Muscle of leg (tissue), 11 donors: ENCODE measurements around the gene LPP. TPM values are rescaled to one million over a fixed set of nuclear protein-coding genes. Genes with fewer than 3 reads are reported as not detected.

Experiments used
- DNase-seq: peaks from one replicate; pipeline ENCODE4 v3.0.0; 2013
- H3K27ac ChIP-seq: one replicate; pipeline ENCODE4 v1.5.1; 2013; ENCODE audit warnings: mild to moderate bottlenecking, low read length, control low read depth
- H3K27me3 ChIP-seq: one replicate; pipeline ENCODE4 v1.6.1; 2013; ENCODE audit warnings: low read length; ENCODE audit not compliant: control insufficient read depth, insufficient read depth
- H3K36me3 ChIP-seq: one replicate; pipeline ENCODE4 v1.6.1; 2013; ENCODE audit warnings: low read length; ENCODE audit not compliant: control insufficient read depth, insufficient read depth
- H3K4me1 ChIP-seq: one replicate; pipeline ENCODE4 v1.6.1; 2013; ENCODE audit warnings: low read length; ENCODE audit not compliant: control insufficient read depth, insufficient read depth
- H3K4me3 ChIP-seq: one replicate; pipeline ENCODE4 v1.5.1; 2013; ENCODE audit warnings: low read length, control low read depth
- H3K9me3 ChIP-seq: replicated peaks from 2 replicates; pipeline ENCODE4 v1.6.1; 2013; ENCODE audit warnings: low read depth, low read length; ENCODE audit not compliant: control insufficient read depth
- WGBS: methylation state at CpG from one replicate; pipeline ENCODE4 v1.1.5; 2013; ENCODE audit warnings: missing lambda C conversion rate; ENCODE audit not compliant: insufficient coverage; 5-methylcytosine and 5-hydroxymethylcytosine counted together
- polyA plus RNA-seq, 8 donors: library from polyadenylated mRNA; unstranded; fragments of 120-200 nt; gene quantifications; one replicate each; pipeline versions ENCODE4 v1.2.1 to v1.2.3, GENCODE V29; 2013; ENCODE audit warnings: inconsistent platforms in 1 of 8, low replicate concordance in 1 of 8; ENCODE audit not compliant: insufficient read length in 8 of 8, insufficient read depth in 1 of 8
- total RNA-seq: library from RNA; stranded (reverse); fragments of 120-200 nt; gene quantifications from one replicate; pipeline ENCODE4 v1.2.4, GENCODE V29; 2013

LPP gene
- total and polyA plus RNA-seq, 9 donors = 8.9 to 24.3 (median 13.5) TPM

GRCh38 chr3:188178293-188178936 lies 24.5 kb downstream of the LPP start:
- H3K4me1 ChIP-seq = peaks cover 24% of the 10 kb centered on the region
- 82% methylated on average over 4 of the region's 7 CpGs for WGBS
- H3K27ac ChIP-seq = peak overlapping the region; percentile 45
- H3K9me3 ChIP-seq = no peaks in the 10 kb centered on the region
- peaks cover 16% of the 10 kb centered on the region for H3K36me3 ChIP-seq
- H3K4me3 ChIP-seq = no peak overlapping the region
- DNase-seq = no peak
- H3K27me3 ChIP-seq = no peaks in the 10 kb centered on the region

GRCh38 chr3:188179006-188179966 lies 25.3 kb downstream of the LPP start:
- Histone ChIP-seq H3K36me3 (peaks cover 16% of the 10 kb centered on the region), H3K27ac (peak overlapping the region; percentile 45), H3K4me1 (peaks cover 24% of the 10 kb centered on the region), H3K9me3 (no peaks in the 10 kb centered on the region), H3K4me3 (no peak overlapping the region), H3K27me3 (no peaks in the 10 kb centered on the region)
- peak; percentile 88 for DNase-seq
- WGBS = 15% methylated on average over 15 of the region's 16 CpGs

DNA sequence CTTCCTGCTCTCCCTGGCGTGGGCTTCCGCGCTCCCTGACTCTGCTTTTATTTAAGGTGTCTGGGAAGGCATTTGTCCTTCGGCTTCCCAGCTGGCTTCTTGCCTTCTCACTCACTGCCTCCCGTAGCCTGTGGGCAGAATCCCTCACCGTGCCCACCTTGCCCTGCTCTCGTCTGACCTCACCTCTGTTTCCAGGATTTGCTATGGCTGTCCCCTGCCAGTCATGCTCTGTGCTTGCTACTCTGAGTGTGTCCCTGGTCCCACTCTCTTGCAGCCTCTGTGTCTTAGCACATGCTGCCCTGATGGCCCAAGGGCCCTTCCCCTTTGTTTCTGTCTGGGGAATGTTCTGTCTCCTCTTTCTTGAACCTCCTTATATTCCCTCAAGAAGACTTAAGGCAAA lies 26.2 kb downstream of the LPP start:
- no peaks in the 10 kb centered on the region for H3K27me3 ChIP-seq

DNA sequence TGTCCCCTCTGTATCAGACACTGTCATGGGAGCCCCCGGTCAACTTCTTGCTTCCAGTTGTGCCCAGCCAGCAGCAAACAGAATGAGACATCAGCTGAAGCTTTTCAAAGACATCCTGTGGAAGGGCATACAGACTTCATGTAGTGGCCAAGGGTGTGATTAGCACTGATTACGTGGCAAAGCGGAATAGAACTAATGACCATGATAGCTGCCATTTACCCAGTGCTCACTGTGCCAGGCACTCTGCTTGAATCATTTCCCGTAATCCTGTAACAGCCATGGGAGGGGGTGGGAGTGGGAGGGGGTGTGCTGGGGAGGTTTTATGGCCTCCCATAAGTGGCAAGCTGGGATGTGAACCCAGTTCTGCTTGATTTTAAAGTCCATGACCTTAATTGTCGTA lies 29.5 kb downstream of the LPP start:
- no peak for DNase-seq
- WGBS = 100% methylated on average over 1 of the region's 5 CpGs
- H3K36me3 ChIP-seq = peaks cover 10% of the 10 kb centered on the region
- no peak overlapping the region for H3K27ac ChIP-seq
- no peak overlapping the region for H3K4me3 ChIP-seq
- peaks cover 27% of the 10 kb centered on the region for H3K4me1 ChIP-seq
- no peaks in the 10 kb centered on the region for H3K9me3 ChIP-seq
- no peaks in the 10 kb centered on the region for H3K27me3 ChIP-seq

More for the DNA sequence above, 26.2 kb downstream of the LPP start:
- 84% methylated on average over 5 of the region's 7 CpGs for WGBS
- no peaks in the 10 kb centered on the region for H3K9me3 ChIP-seq
- H3K27ac ChIP-seq = peak overlapping the region; percentile 45
- peaks cover 24% of the 10 kb centered on the region for H3K4me1 ChIP-seq
- no peak for DNase-seq
- no peak overlapping the region for H3K4me3 ChIP-seq
- peaks cover 10% of the 10 kb centered on the region for H3K36me3 ChIP-seq

DNA sequence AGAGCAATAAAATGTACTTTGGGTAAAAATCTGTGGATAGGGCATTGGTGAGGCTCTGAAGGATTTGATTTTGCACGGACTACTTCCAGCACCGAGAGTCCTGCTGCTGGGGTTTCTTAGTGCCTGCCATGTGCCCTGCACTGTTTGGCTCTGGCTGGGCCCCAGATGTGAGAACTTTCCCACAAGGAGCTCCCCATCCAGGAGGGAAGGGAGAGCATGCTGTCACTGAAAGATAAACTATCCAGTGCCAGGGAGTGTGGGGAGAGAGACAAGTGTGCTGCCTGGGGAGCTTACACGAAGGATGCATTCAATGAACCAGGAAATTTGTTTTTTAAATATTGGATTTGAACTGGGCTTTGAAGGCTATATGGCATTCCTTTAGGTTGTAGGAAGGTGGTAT lies 30.2 kb downstream of the LPP start:
- H3K4me1 ChIP-seq = peaks cover 20% of the 10 kb centered on the region
- no peak overlapping the region for H3K27ac ChIP-seq
- WGBS = 68% methylated on average over 3 of the region's 3 CpGs
- H3K36me3 ChIP-seq = peaks cover 10% of the 10 kb centered on the region
- no peak for DNase-seq
- no peaks in the 10 kb centered on the region for H3K27me3 ChIP-seq
- no peak overlapping the region for H3K4me3 ChIP-seq
- no peaks in the 10 kb centered on the region for H3K9me3 ChIP-seq

GRCh38 chr3:188184649-188185048 lies 30.7 kb downstream of the LPP start:
- Histone ChIP-seq H3K4me3 (no peak overlapping the region), H3K27me3 (no peaks in the 10 kb centered on the region), H3K27ac (no peak overlapping the region), H3K9me3 (no peaks in the 10 kb centered on the region), H3K4me1 (peaks cover 18% of the 10 kb centered on the region), H3K36me3 (peaks cover 10% of the 10 kb centered on the region)
- no peak for DNase-seq
- 100% methylated on average over 2 of the region's 3 CpGs for WGBS

GRCh38 chr3:188185717-188186251 lies 31.8 kb downstream of the LPP start:
- no peaks in the 10 kb centered on the region for H3K9me3 ChIP-seq

GRCh38 chr3:188187053-188187452 lies 33.1 kb downstream of the LPP start:
- Histone ChIP-seq H3K27me3 (no peaks in the 10 kb centered on the region), H3K27ac (no peak overlapping the region), H3K36me3 (peaks cover 8% of the 10 kb centered on the region), H3K4me3 (no peak overlapping the region), H3K4me1 (peaks cover 16% of the 10 kb centered on the region), H3K9me3 (no peaks in the 10 kb centered on the region)
- no CpG with 5 or more reads among the region's 2 CpGs for whole genome bisulfite sequencing
- DNase-seq = no peak

More at GRCh38 chr3:188185717-188186251, 31.8 kb downstream of the LPP start:
- Histone ChIP-seq H3K27ac (peak overlapping the region; percentile 59), H3K36me3 (peaks cover 7% of the 10 kb centered on the region), H3K4me1 (peaks cover 16% of the 10 kb centered on the region), H3K27me3 (no peaks in the 10 kb centered on the region), H3K4me3 (no peak overlapping the region)
- WGBS = 50% methylated on average over 3 of the region's 7 CpGs
- DNase-seq = peak; percentile 39

- no peaks in the 10 kb centered on the region for H3K9me3 ChIP-seq
- no peak for DNase-seq
- H3K27ac ChIP-seq = no peak overlapping the region
- peaks cover 13% of the 10 kb centered on the region for H3K36me3 ChIP-seq
- H3K4me1 ChIP-seq = peaks cover 16% of the 10 kb centered on the region
- H3K4me3 ChIP-seq = no peak overlapping the region
- H3K27me3 ChIP-seq = no peaks in the 10 kb centered on the region
These were observed 35.0 kb downstream of the LPP start for GRCh38 chr3:188188911-188189310.

GRCh38 chr3:188191460-188191859 lies 37.5 kb downstream of the LPP start:
- DNase-seq = no peak
- H3K4me3 ChIP-seq = no peak overlapping the region
- no peak overlapping the region for H3K27ac ChIP-seq
- H3K9me3 ChIP-seq = no peaks in the 10 kb centered on the region
- H3K27me3 ChIP-seq = no peaks in the 10 kb centered on the region
- peaks cover 15% of the 10 kb centered on the region for H3K36me3 ChIP-seq
- no CpG with 5 or more reads among the region's 3 CpGs for WGBS
- H3K4me1 ChIP-seq = peaks cover 6% of the 10 kb centered on the region
